K562 (cell line): ENCODE results near the gene ENG. TPM values are rescaled to one million over a fixed set of nuclear protein-coding genes. Genes with fewer than 3 reads are reported as not detected.

Experiments used
- ARID1B ChIP-seq: fragments of 450-650 bp; IDR thresholded peaks from 2 replicates; pipeline ENCODE4 v1.6.1; 2016; ENCODE audit warnings: antibody characterized with exemption, mild to moderate bottlenecking, inconsistent platforms
- BDP1 ChIP-seq: IDR thresholded peaks from 3 replicates; pipeline ENCODE4 v1.6.1; 2011; ENCODE audit not compliant: insufficient read length, insufficient read depth
- BHLHE40 ChIP-seq: IDR thresholded peaks from 2 replicates; pipeline ENCODE4 v1.6.1; 2011; ENCODE audit warnings: low read length, improper control_type of control experiment
- CC2D1A ChIP-seq: fragments of 450-650 bp; IDR thresholded peaks from 2 replicates; pipeline ENCODE4 v1.6.1; 2017; ENCODE audit warnings: mild to moderate bottlenecking
- CHD4 ChIP-seq: fragments of 200-600 bp; sonication (generic); IDR thresholded peaks from 3 replicates; pipeline ENCODE4 v1.6.1; 2012; ENCODE audit warnings: low read depth, mild to moderate bottlenecking, mixed read lengths, low read length, inconsistent platforms; ENCODE audit not compliant: insufficient read depth, insufficient replicate concordance, poor library complexity, severe bottlenecking
- CSDE1 ChIP-seq, 2 experiments: fragments of 450-650 bp; IDR thresholded peaks; 2 replicates each; pipeline ENCODE4 v1.6.1; 2016; ENCODE audit warnings: mild to moderate bottlenecking in 1 of 2
- OTX1 ChIP-seq: fragments of 450-650 bp; formaldehyde crosslinking; IDR thresholded peaks from 2 replicates; pipeline ENCODE4 v1.4.0; 2022; ENCODE audit warnings: mild to moderate bottlenecking
- SREBF2 ChIP-seq: sonication (generic); formaldehyde crosslinking; IDR thresholded peaks from 2 replicates; pipeline ENCODE4 v1.4.0; 2020; ENCODE audit warnings: mild to moderate bottlenecking, missing genetic modification reagents
- STAT6 ChIP-seq: sonication (generic); formaldehyde crosslinking; IDR thresholded peaks from 2 replicates; pipeline ENCODE4 v1.8.1; 2023; ENCODE audit warnings: mild to moderate bottlenecking, missing genetic modification reagents
- ZBTB49 ChIP-seq: sonication (generic); formaldehyde crosslinking; IDR thresholded peaks from 2 replicates; pipeline ENCODE4 v1.8.0; 2022; ENCODE audit warnings: missing genetic modification reagents, mild to moderate bottlenecking, borderline replicate concordance
- ZNF384 ChIP-seq: IDR thresholded peaks from 2 replicates; pipeline ENCODE4 v1.6.1; 2012; ENCODE audit warnings: low read depth, low read length, improper control_type of control experiment
- ZNF699 ChIP-seq: fragments of 250-450 bp; sonication (Bioruptor Pico); IDR thresholded peaks from 2 replicates; pipeline ENCODE4 v1.8.0; 2021; ENCODE audit warnings: mild to moderate bottlenecking, moderate library complexity; ENCODE audit not compliant: insufficient replicate concordance
- polyA plus RNA-seq, 8 experiments: library from polyadenylated mRNA; depleted of rRNA in 4 of 8; stranded (reverse) in 5 of 8; unstranded in 3 of 8; fragments of >200 nt; fragmentation: Nextera tagmentation in 2 of 8; fragmentation: Illumina TruSeq in 1 of 8; extraction: Ambion mirVana in 2 of 8; extraction: Trizol in 1 of 8; gene quantifications; 2 replicates each; pipeline versions ENCODE4 v1.2.1 to v1.2.3, GENCODE V29; 2011 to 2014; ENCODE audit warnings: inconsistent platforms in 1 of 8, missing spikeins in 1 of 8
- total RNA-seq, 7 experiments: library from RNA; depleted of rRNA in 6 of 7; stranded (reverse); fragments of >200 nt in 6 of 7; fragmentation: Illumina TruSeq in 2 of 7; extraction: Trizol in 2 of 7; gene quantifications; 2 replicates each; pipeline versions ENCODE4 v1.2.1 to v1.2.3, GENCODE V29; 2011 to 2021; ENCODE audit warnings: low replicate concordance in 1 of 7
- TF ChIP-seq, protein P1 (sequence below): sonication (generic); formaldehyde crosslinking; IDR thresholded peaks from 2 replicates; pipeline ENCODE4 v1.8.1; 2023; ENCODE audit warnings: mild to moderate bottlenecking, missing genetic modification reagents

Gene ENG
- total and polyA plus RNA-seq, 9 of the 15 experiments (the other 6 are each of a cell fraction or from before 2014, with no cell fraction given): 0.04 to 0.40 (median 0.14) TPM; not detected in 1

DNA sequence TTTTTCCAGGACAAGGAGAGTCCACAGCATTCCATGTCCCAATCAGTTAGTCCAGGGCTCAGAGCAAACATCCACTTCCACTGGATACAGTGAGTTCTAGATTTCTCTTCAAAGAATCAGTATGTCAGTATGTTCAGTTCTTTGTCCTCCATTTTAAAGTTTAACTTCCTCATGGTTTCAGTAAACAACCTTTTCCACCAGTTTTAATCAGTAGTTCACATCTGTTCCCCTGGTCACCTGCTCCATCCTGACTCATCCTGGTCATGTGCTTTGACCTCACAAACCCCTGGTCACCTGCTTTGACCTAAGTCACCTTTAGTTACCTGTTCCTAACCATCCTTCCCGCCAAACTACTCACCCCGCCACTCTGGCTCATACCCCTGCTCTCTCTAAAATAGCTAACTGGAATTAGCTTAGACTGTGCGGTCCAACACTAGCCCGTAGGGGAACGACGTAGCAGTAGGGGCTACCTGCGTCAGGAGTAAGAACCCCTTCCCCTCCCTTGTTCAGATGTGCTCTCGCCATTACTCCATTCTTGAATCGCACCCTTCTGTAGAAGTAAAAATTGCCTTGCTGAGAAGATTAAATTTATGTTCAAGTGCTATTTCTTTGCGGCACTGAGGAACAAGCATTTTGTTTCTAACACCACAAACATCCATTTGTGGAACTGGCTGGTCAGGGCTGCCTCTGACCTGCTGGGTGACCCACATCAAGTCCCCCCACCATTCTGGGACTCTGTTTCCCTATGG, 5.5 kb downstream of the ENG start (continued):
- no peak for TF ChIP-seq ZNF699 (CRISPR knock-in tag)
- TF ChIP-seq, protein P1, sequence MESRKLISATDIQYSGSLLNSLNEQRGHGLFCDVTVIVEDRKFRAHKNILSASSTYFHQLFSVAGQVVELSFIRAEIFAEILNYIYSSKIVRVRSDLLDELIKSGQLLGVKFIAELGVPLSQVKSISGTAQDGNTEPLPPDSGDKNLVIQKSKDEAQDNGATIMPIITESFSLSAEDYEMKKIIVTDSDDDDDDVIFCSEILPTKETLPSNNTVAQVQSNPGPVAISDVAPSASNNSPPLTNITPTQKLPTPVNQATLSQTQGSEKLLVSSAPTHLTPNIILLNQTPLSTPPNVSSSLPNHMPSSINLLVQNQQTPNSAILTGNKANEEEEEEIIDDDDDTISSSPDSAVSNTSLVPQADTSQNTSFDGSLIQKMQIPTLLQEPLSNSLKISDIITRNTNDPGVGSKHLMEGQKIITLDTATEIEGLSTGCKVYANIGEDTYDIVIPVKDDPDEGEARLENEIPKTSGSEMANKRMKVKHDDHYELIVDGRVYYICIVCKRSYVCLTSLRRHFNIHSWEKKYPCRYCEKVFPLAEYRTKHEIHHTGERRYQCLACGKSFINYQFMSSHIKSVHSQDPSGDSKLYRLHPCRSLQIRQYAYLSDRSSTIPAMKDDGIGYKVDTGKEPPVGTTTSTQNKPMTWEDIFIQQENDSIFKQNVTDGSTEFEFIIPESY (CRISPR knock-in tag): no peak; the same call in 1 of the 2 replicates
- TF ChIP-seq SREBF2 (CRISPR knock-in tag): no peak
- no peak for TF ChIP-seq CC2D1A
- TF ChIP-seq BDP1: no peak
- peak; percentile 19; the same call in 1 of the 2 replicates for TF ChIP-seq BHLHE40
- TF ChIP-seq ZBTB49 (CRISPR knock-in tag): no peak
- no peak for TF ChIP-seq CHD4
- no peak for TF ChIP-seq CSDE1 (IDR thresholded peaks at IDR 0.05)
- TF ChIP-seq ARID1B: peak; percentile 64
- TF ChIP-seq OTX1 (CRISPR knock-in tag): no peak
- no peak for TF ChIP-seq ZNF384
- no peak for TF ChIP-seq STAT6 (CRISPR knock-in tag)
